ENCODE data around the gene SPDEF. TPM values are rescaled to one million over a fixed set of nuclear protein-coding genes. Genes with fewer than 3 reads are reported as not detected.

Gene SPDEF
- total RNA-seq, 1 donor from 2014 or later = 3.5 TPM

- H3K9me3 ChIP-seq = no peaks in the 10 kb centered on the region
- H3K27ac ChIP-seq = no peak overlapping the region
- no peak for DNase-seq
- no peak overlapping the region for H3K4me3 ChIP-seq
- H3K36me3 ChIP-seq = no peaks in the 10 kb centered on the region
- H3K27me3 ChIP-seq (ENCODE audit: low read depth) = no peaks in the 10 kb centered on the region
- intact Hi-C loops (cut with DNase I) = no loop called here
- no peak for TF ChIP-seq CTCF (IDR thresholded peaks at IDR 0.05)
- ATAC-seq = no peak
- H3K4me1 ChIP-seq = peaks cover 16% of the 10 kb centered on the region
These were observed 12.0 kb downstream of the SPDEF start for GRCh38 chr6:34544052-34544604.

- DNase-seq (no peak), ATAC-seq (no peak)
- no peaks in the 10 kb centered on the region for H3K27me3 ChIP-seq (ENCODE audit: low read depth)
- H3K4me3 ChIP-seq = no peak overlapping the region
- no peaks in the 10 kb centered on the region for H3K36me3 ChIP-seq
- H3K27ac ChIP-seq = no peak overlapping the region
- no peaks in the 10 kb centered on the region for H3K9me3 ChIP-seq
- no peak for TF ChIP-seq CTCF (IDR thresholded peaks at IDR 0.05)
- intact Hi-C loops (cut with DNase I) = no loop called here
- H3K4me1 ChIP-seq = peaks cover 16% of the 10 kb centered on the region
These were observed 12.7 kb downstream of the SPDEF start for GRCh38 chr6:34543421-34543820.

GRCh38 chr6:34540841-34541240 is 15.3 kb downstream of the SPDEF start:
- ATAC-seq (no peak), DNase-seq (no peak)
- H3K36me3 ChIP-seq = no peaks in the 10 kb centered on the region
- intact Hi-C loops (cut with DNase I) = no loop called here
- H3K4me3 ChIP-seq = no peak overlapping the region
- no peaks in the 10 kb centered on the region for H3K27me3 ChIP-seq (ENCODE audit: low read depth)
- peaks cover under 1% of the 10 kb centered on the region for H3K4me1 ChIP-seq
- H3K9me3 ChIP-seq = no peaks in the 10 kb centered on the region
- H3K27ac ChIP-seq = no peak overlapping the region
- no peak for TF ChIP-seq CTCF (IDR thresholded peaks at IDR 0.05)

- no peaks in the 10 kb centered on the region for H3K4me1 ChIP-seq
- no peak for TF ChIP-seq CTCF (IDR thresholded peaks at IDR 0.05)
- no peaks in the 10 kb centered on the region for H3K9me3 ChIP-seq
- intact Hi-C loops (cut with DNase I) = no loop called here
- no peaks in the 10 kb centered on the region for H3K27me3 ChIP-seq (ENCODE audit: low read depth)
- H3K36me3 ChIP-seq = no peaks in the 10 kb centered on the region
- DNase-seq = no peak
- no peak overlapping the region for H3K27ac ChIP-seq
- no peak for ATAC-seq
- H3K4me3 ChIP-seq = no peak overlapping the region
These were observed 15.9 kb downstream of the SPDEF start for GRCh38 chr6:34540222-34540621.

GRCh38 chr6:34539181-34539580 is 16.9 kb downstream of the SPDEF start:
- ATAC-seq = no peak

More at GRCh38 chr6:34539181-34539580, 16.9 kb downstream of the SPDEF start:
- Histone ChIP-seq H3K9me3 (no peaks in the 10 kb centered on the region), H3K4me3 (no peak overlapping the region), H3K27me3 (ENCODE audit: low read depth) (no peaks in the 10 kb centered on the region), H3K36me3 (no peaks in the 10 kb centered on the region), H3K27ac (no peak overlapping the region), H3K4me1 (no peaks in the 10 kb centered on the region)
- no peak for TF ChIP-seq CTCF (IDR thresholded peaks at IDR 0.05)
- DNase-seq = no peak
- intact Hi-C loops (cut with DNase I) = no loop called here
